GM19395 (cell line): ENCODE results near the gene ANP32B.

Experiments used
- ATAC-seq: cut with Tn5 transposase; IDR thresholded peaks from one replicate; pipeline ENCODE4 v1.9.1; 2021; ENCODE audit warnings: mild to moderate bottlenecking, moderate library complexity; ENCODE audit not compliant: unreplicated experiment

ANP32B gene

GRCh38 chr9:98021306-98022040, 38.3 kb downstream of the ANP32B start:
- ATAC-seq, result no peak

- no peak for ATAC-seq
These were observed 39.3 kb downstream of the ANP32B start for GRCh38 chr9:98022447-98022846.

- no peak for ATAC-seq
These were observed 41.6 kb downstream of the ANP32B start for GRCh38 chr9:98024702-98025101.

DNA sequence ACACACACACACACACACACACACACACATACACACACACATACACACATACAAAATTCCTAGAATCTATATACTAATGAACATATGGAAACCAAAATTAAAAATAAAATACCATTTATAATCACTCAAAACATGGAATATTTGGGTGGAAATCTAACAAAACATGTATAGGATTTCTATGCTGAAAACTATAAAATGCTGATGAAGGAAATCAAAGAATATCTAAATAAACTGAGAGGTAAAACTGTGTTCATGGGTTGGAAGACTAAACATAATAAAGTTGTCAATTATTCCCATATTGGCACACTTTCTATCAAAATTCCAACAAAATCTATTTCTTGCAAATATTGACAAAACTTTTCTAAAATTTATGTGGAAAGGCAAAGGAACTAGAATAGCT, 48.0 kb downstream of the ANP32B start:
- ATAC-seq, result no peak

DNA sequence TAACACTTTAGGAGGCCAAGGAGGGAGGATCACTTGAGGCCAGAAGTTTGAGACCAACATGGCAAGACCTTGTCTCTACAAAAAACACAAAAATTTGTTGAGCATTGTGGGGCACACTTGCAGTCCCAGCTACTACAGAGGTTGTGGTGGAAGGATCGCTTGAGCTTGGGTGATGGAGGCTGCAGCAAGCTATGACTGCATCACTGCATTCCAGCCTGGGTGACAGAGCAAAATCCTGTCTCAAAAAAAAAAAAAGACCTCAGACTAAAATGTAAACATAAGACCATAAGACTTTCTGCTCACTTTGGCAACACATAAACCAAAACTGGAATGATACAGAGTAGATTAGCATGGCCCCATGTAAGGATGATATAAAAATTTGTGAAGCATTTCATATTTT, 48.8 kb downstream of the ANP32B start:
- ATAC-seq, result no peak

DNA sequence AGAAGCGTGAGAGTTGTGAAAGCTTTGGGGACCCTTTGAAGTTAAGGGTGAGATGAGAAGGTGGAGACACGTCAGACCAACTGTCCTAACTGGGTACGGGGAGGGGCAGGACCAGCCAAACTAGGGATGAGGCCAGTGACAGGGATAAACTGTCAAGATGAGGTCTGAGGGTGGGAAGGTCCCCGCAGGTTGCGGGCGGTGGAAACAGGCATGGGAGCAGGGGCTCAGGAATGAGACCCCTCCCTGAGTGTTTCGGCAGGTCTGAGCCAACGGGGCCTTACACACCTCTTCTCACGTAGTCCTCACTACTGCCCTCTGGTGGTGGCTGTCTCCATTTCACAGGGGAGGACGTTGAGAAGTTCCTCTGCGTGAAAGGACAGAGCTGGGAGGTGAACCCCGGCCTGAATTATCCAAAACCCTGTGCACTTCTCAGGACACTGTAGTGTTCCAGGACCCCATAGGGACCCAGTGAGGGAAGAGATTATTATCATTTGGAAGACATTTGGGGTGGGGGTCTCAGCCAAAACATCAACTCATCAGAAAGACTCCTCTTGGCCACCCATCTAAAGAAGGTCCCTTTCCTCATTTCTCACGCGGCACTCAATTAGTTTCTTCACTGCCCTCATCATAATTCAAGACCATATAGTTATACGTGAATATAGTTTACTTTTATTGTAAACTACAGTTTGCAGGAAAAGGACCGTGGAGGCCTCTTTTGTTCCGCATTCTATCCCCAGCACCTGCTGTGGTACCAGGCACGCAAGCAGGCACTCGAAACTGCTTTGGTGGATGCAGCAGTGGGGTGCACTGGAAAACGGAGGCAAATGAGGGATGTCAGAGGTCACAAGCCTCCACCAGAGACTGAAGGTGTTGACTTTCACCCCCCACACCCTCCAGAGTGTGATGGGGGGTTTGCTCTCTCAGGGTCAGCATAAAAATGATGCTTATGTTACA, 51.7 kb downstream of the ANP32B start:
- ATAC-seq, result peak; percentile 60

GRCh38 chr9:98037357-98037756, 54.2 kb downstream of the ANP32B start:
- ATAC-seq, result no peak

DNA sequence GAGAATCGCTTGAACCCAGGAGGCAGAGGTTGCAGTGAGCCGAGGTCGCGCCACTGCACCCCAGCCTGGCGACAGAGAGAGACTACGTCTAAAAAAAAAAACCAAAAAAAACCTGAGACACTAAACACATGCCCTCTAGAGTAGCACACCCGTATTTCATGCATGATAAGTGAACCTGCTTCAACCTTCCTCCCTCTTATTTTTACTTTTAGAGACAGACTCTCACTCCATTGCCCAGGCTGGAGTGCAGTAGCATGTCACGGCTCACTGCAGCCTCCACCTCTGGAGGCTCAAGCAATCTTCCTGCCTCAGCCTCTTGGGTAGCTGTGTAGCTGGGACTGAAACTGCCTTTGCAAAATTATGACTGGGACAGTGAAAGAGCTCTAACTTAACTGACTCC, 55.8 kb downstream of the ANP32B start:
- no peak for ATAC-seq

- no peak for ATAC-seq
These were observed 56.5 kb downstream of the ANP32B start for GRCh38 chr9:98039607-98040017.

DNA sequence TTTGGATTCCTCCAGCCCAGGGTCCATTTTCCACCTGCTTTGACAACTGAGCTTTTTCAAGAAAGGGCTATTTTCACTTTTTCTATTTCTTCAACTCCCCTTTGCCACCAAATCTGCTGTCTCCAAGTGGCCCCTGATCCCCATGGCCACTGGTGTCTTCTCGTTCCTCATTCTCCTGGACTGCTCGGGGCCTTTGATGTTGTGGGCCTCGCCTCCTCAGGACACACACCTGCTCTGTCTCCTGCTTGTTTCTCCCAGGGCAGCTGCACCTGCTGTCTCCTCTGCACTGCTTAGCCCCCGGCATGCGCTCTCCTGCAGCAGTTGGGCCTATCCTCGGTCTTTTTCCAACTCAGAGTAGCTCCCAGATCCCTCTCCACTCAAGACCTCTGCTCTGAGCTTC, 57.1 kb downstream of the ANP32B start:
- no peak for ATAC-seq

GRCh38 chr9:98043915-98044314, 60.8 kb downstream of the ANP32B start:
- ATAC-seq, result no peak

GRCh38 chr9:98045234-98046179, 62.4 kb downstream of the ANP32B start:
- peak; percentile 90 for ATAC-seq

GRCh38 chr9:98046180-98046543, 63.0 kb downstream of the ANP32B start:
- ATAC-seq, result no peak

GRCh38 chr9:98047002-98047401, 63.9 kb downstream of the ANP32B start:
- ATAC-seq, result no peak

DNA sequence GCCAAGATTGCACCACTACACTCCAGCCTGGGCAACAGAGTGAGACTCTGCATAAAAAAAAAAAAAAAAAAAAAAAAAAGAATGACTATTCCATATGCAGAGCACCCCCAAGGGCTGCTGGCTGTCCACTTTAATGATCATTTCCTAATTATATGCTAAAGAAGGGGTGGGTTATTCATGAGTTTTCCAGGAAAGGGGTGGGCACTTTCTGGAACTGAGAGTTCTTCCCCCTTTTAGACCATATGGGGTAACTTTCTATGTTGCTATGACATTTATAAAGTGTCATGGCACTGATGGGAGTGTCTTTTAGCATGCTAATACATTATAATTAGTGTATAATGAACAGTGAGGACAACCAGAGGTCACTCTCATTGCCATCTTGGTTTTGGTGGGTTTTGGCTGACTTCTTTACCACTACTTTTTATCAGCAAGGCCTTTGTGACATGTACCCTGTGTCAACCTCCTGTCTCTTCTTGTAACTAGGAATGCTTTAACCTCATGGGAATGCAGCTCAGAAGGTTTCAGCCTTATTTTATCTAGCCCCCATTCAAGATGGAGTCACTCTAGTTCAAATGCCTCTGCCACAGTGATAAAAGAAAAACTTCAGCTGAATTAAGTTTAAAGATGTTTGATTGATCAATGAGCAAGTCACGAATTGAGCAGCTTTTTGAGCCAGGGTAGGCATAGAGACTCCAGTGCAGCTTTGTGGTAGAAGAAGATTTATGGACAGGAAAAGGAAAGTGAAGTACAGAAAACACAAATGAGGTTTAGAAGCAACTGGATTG, 66.3 kb downstream of the ANP32B start:
- no peak for ATAC-seq

DNA sequence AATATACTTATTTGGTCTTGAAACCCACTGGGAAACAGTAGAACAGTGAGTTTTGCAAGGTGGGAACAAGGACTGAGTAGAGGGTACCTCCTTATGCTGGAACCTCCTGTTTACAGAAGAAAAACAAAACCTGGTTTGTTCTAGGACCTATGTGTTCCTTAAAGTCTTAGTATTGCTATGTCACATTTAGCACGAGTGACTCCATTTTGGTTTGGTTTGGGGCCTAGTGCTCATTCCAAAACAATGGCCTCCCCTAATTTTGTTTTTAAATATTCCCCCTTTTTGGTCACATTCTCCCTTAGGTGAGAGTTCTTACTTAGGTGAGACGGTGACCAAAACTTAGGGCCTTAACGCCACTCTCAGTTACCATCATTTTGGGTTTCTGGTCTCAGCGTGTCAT, 67.2 kb downstream of the ANP32B start:
- ATAC-seq, result no peak

GRCh38 chr9:98054376-98054951, 71.3 kb downstream of the ANP32B start:
- ATAC-seq, result no peak

- peak; percentile 94 for ATAC-seq
These were observed 73.4 kb downstream of the ANP32B start, which contains the start of gene NANS for GRCh38 chr9:98056269-98057137. NANS (plus strand) TSS chr9:98056732; CDS start chr9:98056809, 77 bp downstream.
